BLaER1 (cell line): ENCODE measurements around the gene GIT2.
"Not testable (repeated sequence)": the region's sequence is repeated elsewhere in the genome, so short reads cannot be mapped to it uniquely, and the experiment has no call there.

ENCODE experiments used
- H3K27ac ChIP-seq: shearing (Covaris generic); formaldehyde crosslinking; 2 replicates; pipeline ENCODE4 v1.8.1; 2022
- H3K27me3 ChIP-seq: shearing (Covaris generic); formaldehyde crosslinking; 2 replicates; pipeline ENCODE4 v1.8.1; 2022
- H3K36me3 ChIP-seq: shearing (Covaris generic); formaldehyde crosslinking; 2 replicates; pipeline ENCODE4 v1.8.1; 2022
- H3K4me1 ChIP-seq: shearing (Covaris generic); formaldehyde crosslinking; 2 replicates; pipeline ENCODE4 v1.8.1; 2022
- H3K4me2 ChIP-seq: shearing (Covaris generic); formaldehyde crosslinking; 2 replicates; pipeline ENCODE4 v1.8.1; 2022
- H3K4me3 ChIP-seq: shearing (Covaris generic); formaldehyde crosslinking; 2 replicates; pipeline ENCODE4 v1.8.1; 2022
- H3K9ac ChIP-seq: shearing (Covaris generic); formaldehyde crosslinking; 2 replicates; pipeline ENCODE4 v1.8.1; 2022
- H3K9me3 ChIP-seq: shearing (Covaris generic); formaldehyde crosslinking; 2 replicates; pipeline ENCODE4 v1.8.1; 2022
- H4K20me1 ChIP-seq: shearing (Covaris generic); formaldehyde crosslinking; 2 replicates; pipeline ENCODE4 v1.8.1; 2022
- Cebpa-rat ChIP-seq: shearing (Covaris generic); IDR thresholded peaks from 2 replicates; pipeline ENCODE4 v1.8.1; 2022

Gene GIT2

DNA sequence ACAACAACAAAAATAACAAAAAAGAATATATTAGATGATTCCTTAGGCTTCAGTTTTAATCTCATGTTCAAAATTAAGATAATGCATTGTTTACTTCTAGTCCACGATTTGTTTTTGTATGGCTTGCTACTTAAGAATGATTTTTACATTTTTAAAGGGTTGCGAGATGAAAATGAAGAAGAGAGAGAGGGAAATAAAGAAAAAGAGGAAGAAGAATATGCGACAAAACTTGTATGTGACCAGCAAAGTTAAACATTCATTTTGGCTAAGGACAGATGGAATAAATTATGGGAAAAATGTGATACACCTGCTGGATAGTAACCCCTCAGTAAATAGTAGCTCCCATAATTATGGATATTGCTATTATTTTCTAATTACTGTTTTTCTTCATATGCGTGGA is 1.2 kb upstream of the GIT2 start:
- Histone ChIP-seq H3K27ac (no peak overlapping the region), H3K4me1 (peaks cover 50% of the 10 kb centered on the region), H3K4me3 (no peak overlapping the region), H3K4me2 (no peak overlapping the region), H3K27me3 (peaks cover 27% of the 10 kb centered on the region), H4K20me1 (peaks cover 55% of the 10 kb centered on the region), H3K9me3 (no peaks in the 10 kb centered on the region), H3K9ac (no peak overlapping the region), H3K36me3 (peaks cover 9% of the 10 kb centered on the region)
- no peak for TF ChIP-seq Cebpa-rat

GRCh38 chr12:109996483-109996853 is 300 bp upstream of the GIT2 start:
- Histone ChIP-seq H3K27ac (peak overlapping the region; percentile 97), H3K4me2 (peak overlapping the region; percentile 87), H4K20me1 (peaks cover 60% of the 10 kb centered on the region), H3K9ac (peak overlapping the region; percentile 97), H3K36me3 (peaks cover 18% of the 10 kb centered on the region), H3K4me1 (peaks cover 50% of the 10 kb centered on the region), H3K9me3 (no peaks in the 10 kb centered on the region), H3K4me3 (peak overlapping the region; percentile 98), H3K27me3 (peaks cover 26% of the 10 kb centered on the region)
- no peak for TF ChIP-seq Cebpa-rat

GRCh38 chr12:109995361-109995685 is 845 bp downstream of the GIT2 start:
- H3K9ac ChIP-seq, result peak overlapping the region; percentile 97
- peak overlapping the region; percentile 87 for H3K4me2 ChIP-seq
- H4K20me1 ChIP-seq, result peaks cover 58% of the 10 kb centered on the region
- peak overlapping the region; percentile 98 for H3K4me3 ChIP-seq
- H3K4me1 ChIP-seq, result peaks cover 44% of the 10 kb centered on the region
- TF ChIP-seq Cebpa-rat, result no peak
- H3K36me3 ChIP-seq, result peaks cover 29% of the 10 kb centered on the region
- no peaks in the 10 kb centered on the region for H3K9me3 ChIP-seq
- H3K27ac ChIP-seq, result peak overlapping the region; percentile 97
- peaks cover 14% of the 10 kb centered on the region for H3K27me3 ChIP-seq

- peak overlapping the region; percentile 98 for H3K4me3 ChIP-seq
- no peak for TF ChIP-seq Cebpa-rat
- H3K9me3 ChIP-seq, result no peaks in the 10 kb centered on the region
- peak overlapping the region; percentile 87 for H3K4me2 ChIP-seq
- peak overlapping the region; percentile 97 for H3K27ac ChIP-seq
- peaks cover 40% of the 10 kb centered on the region for H3K4me1 ChIP-seq
- H4K20me1 ChIP-seq, result peaks cover 58% of the 10 kb centered on the region
- H3K36me3 ChIP-seq, result peaks cover 36% of the 10 kb centered on the region
- peak overlapping the region; percentile 97 for H3K9ac ChIP-seq
- H3K27me3 ChIP-seq, result peaks cover 7% of the 10 kb centered on the region; the same call in 1 of the 2 replicates
Measured at GRCh38 chr12:109994401-109995175, 1.6 kb downstream of the GIT2 start.

DNA sequence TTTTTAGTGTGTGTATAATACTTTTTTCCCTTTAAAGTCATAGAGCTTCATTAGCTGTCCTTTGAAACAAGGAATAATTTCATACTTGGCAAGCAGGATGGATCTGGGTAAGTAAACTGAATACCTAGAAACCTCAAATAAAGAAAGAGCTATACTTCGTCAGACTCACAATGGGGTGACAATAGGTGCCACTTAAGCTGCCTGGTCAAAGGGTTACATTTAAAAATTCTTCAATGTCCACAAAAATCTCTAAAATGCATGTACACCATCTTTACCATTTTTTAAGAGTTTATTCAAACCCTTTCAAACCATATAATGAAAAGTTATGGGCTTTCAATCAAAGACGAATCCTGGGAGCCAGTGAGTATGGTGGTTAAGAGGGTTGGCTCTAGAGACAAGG is 3.1 kb downstream of the GIT2 start:
- H3K4me1 ChIP-seq, result peaks cover 32% of the 10 kb centered on the region
- no peak for TF ChIP-seq Cebpa-rat
- H3K27me3 ChIP-seq, result no peaks in the 10 kb centered on the region
- peaks cover 63% of the 10 kb centered on the region for H4K20me1 ChIP-seq
- H3K4me3 ChIP-seq, result no peak overlapping the region
- H3K9ac ChIP-seq, result no peak overlapping the region
- H3K4me2 ChIP-seq, result peak overlapping the region; percentile 26
- H3K27ac ChIP-seq, result no peak overlapping the region
- peaks cover 51% of the 10 kb centered on the region for H3K36me3 ChIP-seq
- H3K9me3 ChIP-seq, result no peaks in the 10 kb centered on the region

DNA sequence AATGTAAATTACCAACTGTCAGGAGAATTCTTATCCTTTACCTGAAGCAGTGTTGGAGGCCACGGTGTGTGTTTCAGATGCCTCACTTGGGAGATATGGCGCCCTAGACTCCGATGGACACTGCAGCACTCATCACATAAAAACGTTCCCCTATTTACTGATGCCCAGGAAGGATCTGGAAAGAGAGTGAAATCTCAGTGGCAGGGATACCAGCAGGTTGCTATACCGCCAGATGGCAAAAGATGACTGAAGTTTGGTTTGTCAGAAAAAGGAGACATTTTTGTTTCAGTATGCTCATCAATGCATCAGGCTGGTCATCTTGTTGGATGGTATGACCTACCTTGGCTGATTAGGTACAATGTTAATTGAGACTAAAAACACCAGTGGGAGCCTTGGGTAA is 4.6 kb downstream of the GIT2 start:
- H3K4me3 ChIP-seq, result no peak overlapping the region
- H3K9me3 ChIP-seq, result no peaks in the 10 kb centered on the region
- H3K4me1 ChIP-seq, result peaks cover 26% of the 10 kb centered on the region
- TF ChIP-seq Cebpa-rat, result no peak
- H3K27ac ChIP-seq, result no peak overlapping the region
- H4K20me1 ChIP-seq, result peaks cover 63% of the 10 kb centered on the region
- H3K27me3 ChIP-seq, result no peaks in the 10 kb centered on the region
- no peak overlapping the region for H3K4me2 ChIP-seq
- no peak overlapping the region for H3K9ac ChIP-seq
- H3K36me3 ChIP-seq, result peaks cover 66% of the 10 kb centered on the region

GRCh38 chr12:109989380-109989779 is 6.8 kb downstream of the GIT2 start:
- Histone ChIP-seq H3K4me2 (no peak overlapping the region), H3K27ac (no peak overlapping the region), H3K9ac (no peak overlapping the region), H3K4me3 (no peak overlapping the region), H3K9me3 (no peaks in the 10 kb centered on the region), H3K36me3 (peaks cover 88% of the 10 kb centered on the region), H3K4me1 (peaks cover 14% of the 10 kb centered on the region), H3K27me3 (no peaks in the 10 kb centered on the region), H4K20me1 (peaks cover 50% of the 10 kb centered on the region)
- no peak for TF ChIP-seq Cebpa-rat

DNA sequence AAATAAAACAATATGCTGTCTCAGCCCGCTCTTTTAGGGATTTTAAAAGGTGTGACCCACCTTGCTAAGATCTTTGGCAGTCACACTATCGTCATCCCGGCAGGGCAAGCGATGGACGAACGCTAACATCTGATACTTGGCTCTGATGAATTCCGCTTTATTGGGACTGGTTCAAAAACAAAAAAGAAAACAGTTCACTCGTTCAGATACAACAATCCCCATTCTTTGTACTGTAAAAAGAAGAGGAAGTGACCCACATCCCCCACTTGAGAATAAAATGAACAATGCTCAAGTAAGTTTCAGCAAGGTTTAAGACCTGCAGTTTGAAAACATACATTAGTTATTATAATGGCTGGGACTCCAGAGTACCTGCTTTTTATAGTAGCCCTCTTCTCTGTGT is 7.3 kb downstream of the GIT2 start:
- H3K27ac ChIP-seq, result no peak overlapping the region
- no peak for TF ChIP-seq Cebpa-rat
- H3K4me3 ChIP-seq, result no peak overlapping the region
- peaks cover 9% of the 10 kb centered on the region for H3K4me1 ChIP-seq
- peaks cover 46% of the 10 kb centered on the region for H4K20me1 ChIP-seq
- H3K4me2 ChIP-seq, result no peak overlapping the region
- peaks cover 93% of the 10 kb centered on the region for H3K36me3 ChIP-seq
- H3K9ac ChIP-seq, result no peak overlapping the region
- no peaks in the 10 kb centered on the region for H3K27me3 ChIP-seq
- no peaks in the 10 kb centered on the region for H3K9me3 ChIP-seq

DNA sequence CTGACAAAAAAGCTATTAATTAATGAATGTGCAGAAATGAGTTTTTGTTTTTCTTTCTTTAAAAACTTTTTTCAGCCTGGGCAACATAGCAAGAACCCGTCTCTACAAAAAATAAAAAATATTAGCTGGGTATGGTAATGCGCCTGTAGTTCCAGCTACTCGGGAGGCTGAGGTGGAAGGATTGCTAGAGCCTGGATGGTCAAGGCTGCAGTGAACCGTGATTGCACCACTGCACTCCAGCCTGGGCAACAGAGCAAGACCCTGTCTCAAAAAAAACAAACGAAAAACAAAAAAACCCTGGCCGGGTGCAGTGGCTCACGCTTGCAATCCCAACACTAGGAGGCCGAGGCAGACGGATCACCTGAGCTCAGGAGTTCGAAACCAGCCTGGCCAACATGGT is 7.9 kb downstream of the GIT2 start:
- Histone ChIP-seq H3K36me3 (peaks cover 99% of the 10 kb centered on the region), H3K4me1 (peaks cover 3% of the 10 kb centered on the region), H3K9ac (no peak overlapping the region), H3K4me2 (no peak overlapping the region), H3K27me3 (no peaks in the 10 kb centered on the region), H3K9me3 (no peaks in the 10 kb centered on the region), H3K4me3 (no peak overlapping the region), H3K27ac (no peak overlapping the region), H4K20me1 (peaks cover 39% of the 10 kb centered on the region)
- TF ChIP-seq Cebpa-rat, result no peak

DNA sequence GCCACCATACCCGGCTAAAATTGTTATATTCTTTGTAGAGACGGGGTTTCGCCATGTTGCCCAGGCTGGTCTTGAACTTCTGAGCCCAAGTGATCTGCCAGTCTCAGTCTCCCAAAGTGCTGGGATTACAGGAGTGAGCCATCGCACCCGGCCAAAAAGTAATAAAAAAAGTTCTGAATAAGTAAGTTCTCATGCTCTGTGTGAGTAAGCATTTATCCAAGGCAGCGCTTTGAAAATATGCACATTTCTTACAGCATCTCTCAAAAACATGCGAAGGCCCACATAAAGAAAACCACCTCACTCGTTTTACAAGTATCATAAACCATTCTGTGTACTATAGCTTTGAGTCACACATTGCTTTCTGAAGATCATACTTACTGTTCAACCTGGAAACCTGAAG is 8.6 kb downstream of the GIT2 start:
- Histone ChIP-seq H3K27ac (no peak overlapping the region), H4K20me1 (peaks cover 33% of the 10 kb centered on the region), H3K36me3 (peaks cover 99% of the 10 kb centered on the region), H3K4me3 (no peak overlapping the region), H3K27me3 (no peaks in the 10 kb centered on the region), H3K4me1 (no peaks in the 10 kb centered on the region), H3K9me3 (no peaks in the 10 kb centered on the region), H3K4me2 (no peak overlapping the region), H3K9ac (no peak overlapping the region)
- no peak for TF ChIP-seq Cebpa-rat

DNA sequence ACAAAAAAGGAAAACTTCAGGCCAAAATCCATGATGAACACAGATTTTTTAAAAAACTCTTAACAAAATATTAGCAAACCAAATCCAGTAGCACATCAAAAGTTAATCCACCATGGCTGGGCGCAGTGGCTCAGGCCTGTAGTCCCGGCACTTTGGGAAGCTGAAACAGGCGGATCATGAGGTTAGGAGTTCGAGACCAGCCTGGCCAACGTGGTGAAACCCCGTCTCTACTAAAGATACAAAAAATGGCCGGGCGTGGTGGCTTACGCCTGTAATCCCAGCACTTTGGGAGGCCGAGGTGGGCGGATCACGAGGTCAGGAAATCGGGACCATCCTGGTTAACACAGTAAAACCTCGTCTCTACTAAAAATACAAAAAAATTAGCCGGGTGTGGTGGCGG is 9.9 kb downstream of the GIT2 start:
- H3K27ac ChIP-seq, H3K4me3 ChIP-seq, H3K4me1 ChIP-seq, H3K27me3 ChIP-seq, H3K9ac ChIP-seq, H3K4me2 ChIP-seq, H3K9me3 ChIP-seq: not testable (repeated sequence)
- peaks cover 99% of the 10 kb centered on the region for H3K36me3 ChIP-seq
- H4K20me1 ChIP-seq, result peaks cover 20% of the 10 kb centered on the region; the same call in 1 of the 2 replicates
